GM12878 (cell line): ENCODE measurements around the gene IKZF1. TPM values are rescaled to one million over a fixed set of nuclear protein-coding genes. Genes with fewer than 3 reads are reported as not detected.
A peak's percentile ranks its signal among the peaks of the same experiment; 100 is the strongest.

Experiments
- ATAC-seq: fragments of 200-7000 bp; cut with Tn5 transposase; 3 replicates; pipeline ENCODE4 v1.9.1; 2020; ENCODE audit warnings: mild to moderate bottlenecking, moderate library complexity
- BruUV-seq: library from RNA; stranded (reverse); fragments of 400-500 nt; replicated peaks from 2 replicates; lab custom pipeline; 2021; lab: Mats Ljungman, UMichigan
- CTCF ChIA-PET: fragments of 300-600 bp; sonication (Branson Sonifier 250); formaldehyde crosslinking; extraction: SDS; loops from one replicate; lab custom pipeline; 2021; ENCODE audit warnings: inconsistent platforms; lab: Yijun Ruan, JAX
- POLR2A ChIA-PET: fragments of 350-600 bp; formaldehyde crosslinking; extraction: SDS; loops from one replicate; lab custom pipeline; 2021; ENCODE audit warnings: inconsistent platforms; lab: Charles Lee
- RAD21 ChIA-PET: fragments of 300-600 bp; sonication (Branson Sonifier 250); formaldehyde crosslinking; loops from one replicate; lab custom pipeline; 2023; ENCODE audit warnings: antibody characterized with exemption; ENCODE audit not compliant: unreplicated experiment; lab: Charles Lee
- SMC1A ChIA-PET: fragments of 300-600 bp; sonication (Branson Sonifier 250); formaldehyde crosslinking; loops from one replicate; lab custom pipeline; 2023; ENCODE audit not compliant: unreplicated experiment, uncharacterized antibody; lab: Charles Lee
- DNase-seq: peaks from one replicate; pipeline ENCODE4 v3.0.0-alpha.2; 2011; ENCODE audit warnings: low read depth, low spot score
- FAIRE-seq: peaks from 3 replicates; lab custom pipeline; 2011; peaks lifted over from hg19 to GRCh38; lab: Jason Lieb, UNC
- H2AFZ ChIP-seq: 2 replicates; pipeline ENCODE4 v1.6.0; 2011; ENCODE audit warnings: low read depth, low read length, control low read depth; ENCODE audit not compliant: control insufficient read depth
- H3K27ac ChIP-seq: 2 replicates; pipeline ENCODE4 v1.5.1; 2011; ENCODE audit warnings: control low read depth; ENCODE audit not compliant: control insufficient read depth, insufficient read depth
- H3K27me3 ChIP-seq, 2 experiments: replicated peaks in 1 of 2; 2 replicates each; pipeline versions ENCODE4 v1.6.0 to v1.6.1; 2011; ENCODE audit warnings: low read length in 1 of 2; ENCODE audit not compliant: control insufficient read depth in 2 of 2, insufficient read depth in 2 of 2
- H3K36me3 ChIP-seq, 2 experiments: 2 replicates each; pipeline ENCODE4 v1.5.1; 2011; ENCODE audit warnings: low read length in 1 of 2; ENCODE audit not compliant: control insufficient read depth in 2 of 2, insufficient read depth in 2 of 2
- H3K4me1 ChIP-seq: 2 replicates; pipeline ENCODE4 v1.6.1; 2011; ENCODE audit warnings: mild to moderate bottlenecking, low read length, moderate library complexity, mixed read lengths; ENCODE audit not compliant: control insufficient read depth, insufficient read depth
- H3K4me2 ChIP-seq: 2 replicates; pipeline ENCODE4 v1.6.0; 2011; ENCODE audit warnings: control low read depth; ENCODE audit not compliant: control insufficient read depth, insufficient read depth
- H3K4me3 ChIP-seq: fragments of 200-600 bp; sonication (generic); 2 replicates; pipeline ENCODE4 v1.5.1; 2016
- H3K79me2 ChIP-seq: 2 replicates; pipeline ENCODE4 v1.6.0; 2011; ENCODE audit warnings: low read length; ENCODE audit not compliant: control insufficient read depth, insufficient read depth
- H3K9ac ChIP-seq: 2 replicates; pipeline ENCODE4 v1.8.0; 2011; ENCODE audit warnings: low read length, control low read depth, mixed read lengths; ENCODE audit not compliant: control insufficient read depth, insufficient read depth
- H3K9me3 ChIP-seq: replicated peaks from 3 replicates; pipeline ENCODE4 v1.5.1; 2011; ENCODE audit warnings: mild to moderate bottlenecking, low read length; ENCODE audit not compliant: control insufficient read depth, insufficient read depth
- H4K20me1 ChIP-seq: 2 replicates; pipeline ENCODE4 v1.6.0; 2011; ENCODE audit not compliant: control insufficient read depth, insufficient read depth
- CBFB ChIP-seq: IDR thresholded peaks from 2 replicates; pipeline ENCODE4 v1.6.1; 2016; ENCODE audit warnings: antibody characterized with exemption, low read depth
- CREB1 ChIP-seq: IDR thresholded peaks from 2 replicates; pipeline ENCODE4 v1.6.1; 2012; ENCODE audit warnings: low read depth, mild to moderate bottlenecking, inconsistent platforms
- EED ChIP-seq: sonication (generic); IDR thresholded peaks from 2 replicates; pipeline ENCODE4 v1.6.1; 2016; ENCODE audit warnings: antibody characterized with exemption, low read depth
- IKZF2 ChIP-seq, 2 experiments: fragments of 450-650 bp; IDR thresholded peaks; 2 replicates each; pipeline ENCODE4 v1.6.1; 2017; ENCODE audit warnings: mild to moderate bottlenecking in 2 of 2, moderate library complexity in 2 of 2
- JUNB ChIP-seq: IDR thresholded peaks from 2 replicates; pipeline ENCODE4 v1.6.1; 2016; ENCODE audit warnings: antibody characterized with exemption, mild to moderate bottlenecking
- MYC ChIP-seq: IDR thresholded peaks from 2 replicates; pipeline ENCODE4 v1.6.1; 2011; ENCODE audit warnings: mild to moderate bottlenecking, low read length, moderate library complexity, inconsistent platforms; ENCODE audit not compliant: insufficient read depth, insufficient replicate concordance, insufficient read length, severe bottlenecking
- NFIC ChIP-seq: IDR thresholded peaks from 2 replicates; pipeline ENCODE4 v1.6.1; 2012; ENCODE audit warnings: low read depth, mild to moderate bottlenecking, inconsistent platforms, low read length, moderate library complexity
- NFYB ChIP-seq: IDR thresholded peaks from 2 replicates; pipeline ENCODE4 v1.6.1; 2011; ENCODE audit warnings: low read depth, mild to moderate bottlenecking, low read length, improper control_type of control experiment, moderate library complexity; ENCODE audit not compliant: insufficient read depth
- ZNF622 ChIP-seq: fragments of 450-650 bp; IDR thresholded peaks from 2 replicates; pipeline ENCODE4 v1.6.1; 2017; ENCODE audit warnings: mild to moderate bottlenecking, inconsistent platforms
- ZZZ3 ChIP-seq: IDR thresholded peaks from 2 replicates; pipeline ENCODE4 v1.6.1; 2011; ENCODE audit warnings: low read depth; ENCODE audit not compliant: control insufficient read depth, insufficient read length
- WGBS: methylation state at CpG from one replicate; pipeline ENCODE4 v1.1.6; 2016; ENCODE audit warnings: low lambda C conversion rate; ENCODE audit not compliant: insufficient replicate concordance, insufficient coverage; ENCODE audit errors: missing lambda C conversion rate; 5-methylcytosine and 5-hydroxymethylcytosine counted together
- in situ Hi-C: fragments of 300-500 bp; cut with MboI; formaldehyde crosslinking; loops from 9 replicates; pipeline ENCODE4 v1.14.3; 2018; ENCODE audit warnings: mixed read lengths
- intact Hi-C: fragments of 100-400 bp; cut with micrococcal nuclease; formaldehyde crosslinking; loops from one replicate; pipeline ENCODE4 v1.14.2; 2022; ENCODE audit not compliant: unreplicated experiment
- polyA plus RNA-seq, 11 experiments: library from polyadenylated mRNA; depleted of rRNA in 4 of 11; unstranded in 6 of 11; stranded (reverse) in 5 of 11; fragments of >200 nt; fragmentation: Nextera tagmentation in 4 of 11; fragmentation: Illumina TruSeq in 1 of 11; extraction: Ambion mirVana in 4 of 11; extraction: Trizol in 1 of 11; gene quantifications; 1 replicate in 1 of 11; 2 replicates in 10 of 11; pipeline versions ENCODE4 v1.2.1 to v1.2.3, GENCODE V29; 2011 to 2016; ENCODE audit warnings: inconsistent platforms in 2 of 11, missing spikeins in 2 of 11, low read depth in 1 of 11
- total RNA-seq, 4 experiments: library from RNA; depleted of rRNA in 3 of 4; stranded (reverse); fragments of >200 nt in 3 of 4; fragmentation: Illumina TruSeq in 1 of 4; extraction: Trizol in 1 of 4; gene quantifications; 2 replicates each; pipeline versions ENCODE4 v1.2.1 to v1.2.3, GENCODE V29; 2013 to 2021
- TF ChIP-seq, protein P1 (sequence below): fragments of 150-350 bp; IDR thresholded peaks from 2 replicates; pipeline ENCODE4 v1.6.1; 2014; ENCODE audit warnings: mild to moderate bottlenecking, low read depth, low read length
- TF ChIP-seq, protein P2 (sequence below): IDR thresholded peaks from 2 replicates; pipeline ENCODE4 v1.6.1; 2012; ENCODE audit warnings: low read depth, low read length, improper control_type of control experiment
- TF ChIP-seq, protein P3 (sequence below): fragments of 450-650 bp; formaldehyde crosslinking; IDR thresholded peaks from 2 replicates; pipeline ENCODE4 v1.4.0; 2020; ENCODE audit warnings: mild to moderate bottlenecking, moderate library complexity
- TF ChIP-seq, protein P4 (sequence below): IDR thresholded peaks from 2 replicates; pipeline ENCODE4 v1.6.1; 2011; ENCODE audit warnings: low read depth, low read length, improper control_type of control experiment, borderline replicate concordance
- TF ChIP-seq, protein P5 (sequence below): IDR thresholded peaks from 2 replicates; pipeline ENCODE4 v1.6.1; 2011; ENCODE audit warnings: borderline replicate concordance, low read depth, mild to moderate bottlenecking, moderate library complexity, mixed read lengths, low read length; ENCODE audit not compliant: insufficient read depth; ENCODE audit errors: extremely low read length

Gene IKZF1
- total and polyA plus RNA-seq, 10 of the 15 experiments (the other 5 are each of a cell fraction or from before 2014, with no cell fraction given), result 27.2 to 125 (median 71.6) TPM

DNA sequence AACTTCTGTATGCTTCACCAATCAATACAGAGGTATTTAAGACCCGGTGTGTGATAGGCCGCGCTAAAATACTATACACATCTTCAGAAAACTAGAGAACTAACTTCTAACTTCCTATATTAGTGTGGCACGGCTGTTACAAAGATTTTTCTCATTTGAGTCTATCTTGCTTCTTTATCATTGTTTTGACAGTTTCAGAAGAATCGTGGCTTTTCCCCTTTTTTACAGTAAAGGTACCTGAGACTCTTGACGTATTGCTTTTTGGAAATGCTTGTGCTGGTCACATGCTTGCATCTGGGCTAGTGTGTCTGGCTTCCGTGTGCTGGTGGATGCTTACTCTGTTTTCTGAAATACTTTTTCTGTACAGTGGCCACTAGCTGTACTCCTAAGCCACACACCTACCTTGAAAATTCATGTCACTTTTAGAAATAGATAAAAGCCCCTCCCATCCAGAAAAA is 12.7 kb downstream of the IKZF1 start:
- intact Hi-C loops, result no loop called here
- no TSS peak for BruUV-seq
- TF ChIP-seq ZZZ3 (no peak), IKZF2 (IDR thresholded peaks at IDR 0.05) (no peak), EED (peak; percentile 47; the same call in 1 of the 2 replicates), NFYB (no peak), MYC (no peak), ZNF622 (no peak), JUNB (peak; percentile 51), CREB1 (no peak), CBFB (no peak), NFIC (no peak; the same call in 1 of the 2 replicates)
- TF ChIP-seq, protein P1, sequence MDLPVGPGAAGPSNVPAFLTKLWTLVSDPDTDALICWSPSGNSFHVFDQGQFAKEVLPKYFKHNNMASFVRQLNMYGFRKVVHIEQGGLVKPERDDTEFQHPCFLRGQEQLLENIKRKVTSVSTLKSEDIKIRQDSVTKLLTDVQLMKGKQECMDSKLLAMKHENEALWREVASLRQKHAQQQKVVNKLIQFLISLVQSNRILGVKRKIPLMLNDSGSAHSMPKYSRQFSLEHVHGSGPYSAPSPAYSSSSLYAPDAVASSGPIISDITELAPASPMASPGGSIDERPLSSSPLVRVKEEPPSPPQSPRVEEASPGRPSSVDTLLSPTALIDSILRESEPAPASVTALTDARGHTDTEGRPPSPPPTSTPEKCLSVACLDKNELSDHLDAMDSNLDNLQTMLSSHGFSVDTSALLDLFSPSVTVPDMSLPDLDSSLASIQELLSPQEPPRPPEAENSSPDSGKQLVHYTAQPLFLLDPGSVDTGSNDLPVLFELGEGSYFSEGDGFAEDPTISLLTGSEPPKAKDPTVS, result no peak
- TF ChIP-seq, protein P2, sequence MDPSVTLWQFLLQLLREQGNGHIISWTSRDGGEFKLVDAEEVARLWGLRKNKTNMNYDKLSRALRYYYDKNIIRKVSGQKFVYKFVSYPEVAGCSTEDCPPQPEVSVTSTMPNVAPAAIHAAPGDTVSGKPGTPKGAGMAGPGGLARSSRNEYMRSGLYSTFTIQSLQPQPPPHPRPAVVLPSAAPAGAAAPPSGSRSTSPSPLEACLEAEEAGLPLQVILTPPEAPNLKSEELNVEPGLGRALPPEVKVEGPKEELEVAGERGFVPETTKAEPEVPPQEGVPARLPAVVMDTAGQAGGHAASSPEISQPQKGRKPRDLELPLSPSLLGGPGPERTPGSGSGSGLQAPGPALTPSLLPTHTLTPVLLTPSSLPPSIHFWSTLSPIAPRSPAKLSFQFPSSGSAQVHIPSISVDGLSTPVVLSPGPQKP, result no peak
- TF ChIP-seq, protein P3, sequence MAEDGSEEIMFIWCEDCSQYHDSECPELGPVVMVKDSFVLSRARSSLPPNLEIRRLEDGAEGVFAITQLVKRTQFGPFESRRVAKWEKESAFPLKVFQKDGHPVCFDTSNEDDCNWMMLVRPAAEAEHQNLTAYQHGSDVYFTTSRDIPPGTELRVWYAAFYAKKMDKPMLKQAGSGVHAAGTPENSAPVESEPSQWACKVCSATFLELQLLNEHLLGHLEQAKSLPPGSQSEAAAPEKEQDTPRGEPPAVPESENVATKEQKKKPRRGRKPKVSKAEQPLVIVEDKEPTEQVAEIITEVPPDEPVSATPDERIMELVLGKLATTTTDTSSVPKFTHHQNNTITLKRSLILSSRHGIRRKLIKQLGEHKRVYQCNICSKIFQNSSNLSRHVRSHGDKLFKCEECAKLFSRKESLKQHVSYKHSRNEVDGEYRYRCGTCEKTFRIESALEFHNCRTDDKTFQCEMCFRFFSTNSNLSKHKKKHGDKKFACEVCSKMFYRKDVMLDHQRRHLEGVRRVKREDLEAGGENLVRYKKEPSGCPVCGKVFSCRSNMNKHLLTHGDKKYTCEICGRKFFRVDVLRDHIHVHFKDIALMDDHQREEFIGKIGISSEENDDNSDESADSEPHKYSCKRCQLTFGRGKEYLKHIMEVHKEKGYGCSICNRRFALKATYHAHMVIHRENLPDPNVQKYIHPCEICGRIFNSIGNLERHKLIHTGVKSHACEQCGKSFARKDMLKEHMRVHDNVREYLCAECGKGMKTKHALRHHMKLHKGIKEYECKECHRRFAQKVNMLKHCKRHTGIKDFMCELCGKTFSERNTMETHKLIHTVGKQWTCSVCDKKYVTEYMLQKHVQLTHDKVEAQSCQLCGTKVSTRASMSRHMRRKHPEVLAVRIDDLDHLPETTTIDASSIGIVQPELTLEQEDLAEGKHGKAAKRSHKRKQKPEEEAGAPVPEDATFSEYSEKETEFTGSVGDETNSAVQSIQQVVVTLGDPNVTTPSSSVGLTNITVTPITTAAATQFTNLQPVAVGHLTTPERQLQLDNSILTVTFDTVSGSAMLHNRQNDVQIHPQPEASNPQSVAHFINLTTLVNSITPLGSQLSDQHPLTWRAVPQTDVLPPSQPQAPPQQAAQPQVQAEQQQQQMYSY (CRISPR knock-in tag), result no peak
- TF ChIP-seq, protein P4, sequence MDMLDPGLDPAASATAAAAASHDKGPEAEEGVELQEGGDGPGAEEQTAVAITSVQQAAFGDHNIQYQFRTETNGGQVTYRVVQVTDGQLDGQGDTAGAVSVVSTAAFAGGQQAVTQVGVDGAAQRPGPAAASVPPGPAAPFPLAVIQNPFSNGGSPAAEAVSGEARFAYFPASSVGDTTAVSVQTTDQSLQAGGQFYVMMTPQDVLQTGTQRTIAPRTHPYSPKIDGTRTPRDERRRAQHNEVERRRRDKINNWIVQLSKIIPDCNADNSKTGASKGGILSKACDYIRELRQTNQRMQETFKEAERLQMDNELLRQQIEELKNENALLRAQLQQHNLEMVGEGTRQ, result no peak
- TF ChIP-seq, protein P5, sequence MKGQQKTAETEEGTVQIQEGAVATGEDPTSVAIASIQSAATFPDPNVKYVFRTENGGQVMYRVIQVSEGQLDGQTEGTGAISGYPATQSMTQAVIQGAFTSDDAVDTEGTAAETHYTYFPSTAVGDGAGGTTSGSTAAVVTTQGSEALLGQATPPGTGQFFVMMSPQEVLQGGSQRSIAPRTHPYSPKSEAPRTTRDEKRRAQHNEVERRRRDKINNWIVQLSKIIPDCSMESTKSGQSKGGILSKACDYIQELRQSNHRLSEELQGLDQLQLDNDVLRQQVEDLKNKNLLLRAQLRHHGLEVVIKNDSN, result no peak

More for the DNA sequence above, 12.7 kb downstream of the IKZF1 start:
- FAIRE-seq, result no peak
- Histone ChIP-seq H3K79me2 (peaks cover 80% of the 10 kb centered on the region), H2AFZ (peak overlapping the region; percentile 22; the same call in 1 of the 2 replicates), H3K9me3 (no peaks in the 10 kb centered on the region), H3K27me3 (no peaks in the 10 kb centered on the region), H4K20me1 (no peaks in the 10 kb centered on the region; the same call in 1 of the 2 replicates), H3K4me2 (no peak overlapping the region; the same call in none of the 2 replicates), H3K36me3 (peaks cover 3 to 12% of the 10 kb centered on the region in 2 experiments; a peak in 3 of 4 replicates), H3K27ac (peak overlapping the region; percentile 66; the same call in 1 of the 2 replicates), H3K4me1 (peaks cover 47% of the 10 kb centered on the region), H3K4me3 (no peak overlapping the region), H3K9ac (no peak overlapping the region; the same call in 1 of the 2 replicates)
- 2% methylated on average over 7 of the region's 7 CpGs for WGBS
- RAD21 ChIA-PET, result interaction anchor here (0.7 to 2.9 kb wide), 6 partner anchors 8 to 51 kb away, joined by 3 to 14 read pairs (median 4); no protein-coding TSS in a partner anchor
- SMC1A ChIA-PET, result interaction anchor here (0.6 to 9.9 kb wide), 8 partner anchors 9 to 111 kb away, joined by 3 to 107 read pairs (median 5); no protein-coding TSS in a partner anchor
- CTCF ChIA-PET, result interaction anchor here (1.1 to 14.5 kb wide), 6 partner anchors 10 to 112 kb away, joined by 3 to 250 read pairs (median 4); no protein-coding TSS in a partner anchor
- peak; percentile 82 for ATAC-seq
- POLR2A ChIA-PET, result interaction anchor here (0.9 to 1.3 kb wide), 4 partner anchors 9 to 50 kb away, joined by 3 to 5 read pairs (median 3); no protein-coding TSS in a partner anchor
- no peak for DNase-seq
- in situ Hi-C loops, result no loop called here
